Activated CD8-positive, alpha-beta T cell treated with anti-CD3 and anti-CD28 coated beads for 36 hours (primary cell): Measurements from ENCODE around the gene AEN. TPM values are rescaled to one million over a fixed set of nuclear protein-coding genes. Genes with fewer than 3 reads are reported as not detected.

Experiments
- ATAC-seq: fragments of 200-7000 bp; cut with Tn5 transposase; one replicate; pipeline ENCODE4 v1.10.0; 2021; ENCODE audit warnings: mild to moderate bottlenecking, moderate library complexity
- CTCF ChIA-PET: fragments of 350-600 bp; sonication (Branson Sonifier 250); formaldehyde crosslinking; loops from one replicate; lab custom pipeline; 2021; ENCODE audit warnings: antibody characterized with exemption; lab: Charles Lee
- POLR2A ChIA-PET: fragments of 350-600 bp; sonication (Branson Sonifier 250); formaldehyde crosslinking; loops from one replicate; lab custom pipeline; 2021; ENCODE audit warnings: antibody characterized with exemption; lab: Charles Lee
- DNase-seq: peaks from one replicate; pipeline ENCODE4 v3.0.0-alpha.2; 2020
- H3K27ac Mint-ChIP-seq: one replicate; pipeline ENCODE4 v1.8.0; 2021; ENCODE audit warnings: mild to moderate bottlenecking, mixed read lengths
- H3K27me3 Mint-ChIP-seq: one replicate; pipeline ENCODE4 v1.8.0; 2021; ENCODE audit warnings: mixed read lengths
- H3K36me3 Mint-ChIP-seq: one replicate; pipeline ENCODE4 v1.8.0; 2021; ENCODE audit warnings: low read depth, mixed read lengths
- H3K4me1 Mint-ChIP-seq: one replicate; pipeline ENCODE4 v1.8.0; 2021; ENCODE audit warnings: low read depth, mixed read lengths
- H3K4me3 Mint-ChIP-seq: one replicate; pipeline ENCODE4 v1.8.0; 2021; ENCODE audit warnings: mild to moderate bottlenecking, moderate library complexity, mixed read lengths
- H3K9me3 Mint-ChIP-seq: one replicate; pipeline ENCODE4 v1.8.0; 2021; ENCODE audit warnings: mixed read lengths
- CTCF ChIP-seq: fragments of 200-600 bp; IDR thresholded peaks from one replicate; pipeline ENCODE4 v1.8.0; 2022; ENCODE audit warnings: antibody characterized with exemption, mild to moderate bottlenecking
- intact Hi-C: fragments of 100-400 bp; cut with micrococcal nuclease; formaldehyde crosslinking; loops from one replicate; pipeline ENCODE4 v1.10.0; 2022
- total RNA-seq, 2 experiments: library from RNA; stranded (reverse); gene quantifications; one replicate each; pipeline ENCODE4 v1.2.3, GENCODE V29; 2021

Gene AEN
- total RNA-seq, 2 experiments from 2014 or later: 55.2 to 58.4 TPM

DNA sequence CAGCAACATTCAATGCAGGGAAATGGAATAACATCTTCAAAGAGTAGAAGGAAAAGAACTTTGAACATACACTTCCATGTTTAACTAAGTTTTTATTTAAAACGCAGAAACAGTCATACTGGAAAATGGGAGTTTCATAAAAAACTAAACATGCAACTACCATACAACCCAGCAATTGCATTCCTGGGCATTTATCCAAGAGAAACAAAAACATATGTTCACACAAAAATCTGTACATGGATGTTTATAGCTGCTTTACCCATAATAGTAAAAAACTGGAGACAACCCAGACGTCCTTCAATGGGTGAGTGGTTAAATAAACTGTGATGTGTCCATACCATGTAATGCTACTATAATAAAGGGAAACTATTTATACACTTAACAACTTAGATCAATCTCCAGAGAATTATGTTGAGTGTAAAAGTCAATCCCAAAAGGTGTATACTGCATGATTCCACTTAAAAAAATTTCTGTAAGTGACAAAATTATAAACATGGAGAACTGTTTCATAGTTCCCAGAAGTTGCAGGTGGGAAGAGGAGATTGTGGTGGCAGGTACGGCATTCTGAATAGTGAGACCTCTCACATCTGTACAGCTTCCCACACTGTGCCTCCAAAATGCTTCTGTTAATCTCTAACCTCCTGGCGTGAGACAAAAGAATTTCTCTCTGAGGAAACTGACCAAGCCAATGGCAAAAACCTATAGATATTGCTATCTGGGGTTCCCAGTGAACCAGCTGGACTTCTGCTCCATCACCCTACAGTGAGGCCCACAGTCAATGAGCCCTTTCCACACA lies 40.8 kb downstream of the AEN start:
- intact Hi-C loops: loop anchor here (5.0 kb wide), 1 partner anchor 40 kb away; the partner anchor contains the start of gene AEN
- ATAC-seq: no peak
- no peak overlapping the region for H3K4me3 Mint-ChIP-seq
- no peak for TF ChIP-seq CTCF
- H3K27me3 Mint-ChIP-seq: no peaks in the 10 kb centered on the region
- no peak for DNase-seq
- H3K4me1 Mint-ChIP-seq: peaks cover 49% of the 10 kb centered on the region
- POLR2A ChIA-PET: no interaction called here
- H3K27ac Mint-ChIP-seq: no peak overlapping the region
- CTCF ChIA-PET: interaction anchor here (1.4 to 5.2 kb wide), 4 partner anchors 8 to 37 kb away, joined by 3 to 37 read pairs (median 9); partner anchors contain the start of gene ISG20
- no peaks in the 10 kb centered on the region for H3K9me3 Mint-ChIP-seq
- no peaks in the 10 kb centered on the region for H3K36me3 Mint-ChIP-seq

GRCh38 chr15:88663141-88663621 lies 42.0 kb downstream of the AEN start:
- ATAC-seq: no peak
- no peaks in the 10 kb centered on the region for H3K27me3 Mint-ChIP-seq
- intact Hi-C loops: loop anchor here (5.0 kb wide), 1 partner anchor 41 kb away; the partner anchor contains the start of gene AEN
- no peaks in the 10 kb centered on the region for H3K9me3 Mint-ChIP-seq
- POLR2A ChIA-PET: no interaction called here
- no peak overlapping the region for H3K4me3 Mint-ChIP-seq
- CTCF ChIA-PET: interaction anchor here (1.2 to 2.8 kb wide), 6 partner anchors 9 to 48 kb away, joined by 4 to 42 read pairs (median 10); partner anchors contain the start of gene AEN
- no peak for DNase-seq
- TF ChIP-seq CTCF: no peak
- H3K36me3 Mint-ChIP-seq: no peaks in the 10 kb centered on the region
- H3K4me1 Mint-ChIP-seq: peaks cover 38% of the 10 kb centered on the region
- H3K27ac Mint-ChIP-seq: no peak overlapping the region

- Mint-ChIP-seq H3K36me3 (no peaks in the 10 kb centered on the region), H3K4me3 (no peak overlapping the region), H3K27ac (peak overlapping the region; percentile 7), H3K27me3 (peaks cover 3% of the 10 kb centered on the region), H3K4me1 (peaks cover 28% of the 10 kb centered on the region), H3K9me3 (no peaks in the 10 kb centered on the region)
- DNase-seq (peak; percentile 75), ATAC-seq (peak; percentile 88)
- CTCF ChIA-PET: interaction anchor here (0.6 to 2.8 kb wide), 20 partner anchors 10 to 262 kb away, joined by 3 to 42 read pairs (median 4); partner anchors contain the start of genes AEN and ISG20
- peak; percentile 55 for TF ChIP-seq CTCF
- POLR2A ChIA-PET: interaction anchor here (0.6 to 1.2 kb wide), 3 partner anchors 10 to 40 kb away, joined by 3 to 5 read pairs (median 3); no protein-coding TSS in a partner anchor
- intact Hi-C loops: loop anchor here (5.0 kb wide), 1 partner anchor 42 kb away; the partner anchor contains the start of gene AEN
Observed at GRCh38 chr15:88664151-88664778, 43.1 kb downstream of the AEN start.

- ATAC-seq (no peak), DNase-seq (no peak)
- Mint-ChIP-seq H3K27ac (no peak overlapping the region), H3K4me3 (no peak overlapping the region), H3K4me1 (no peaks in the 10 kb centered on the region), H3K9me3 (no peaks in the 10 kb centered on the region), H3K27me3 (peaks cover 12% of the 10 kb centered on the region), H3K36me3 (no peaks in the 10 kb centered on the region)
- CTCF ChIA-PET: interaction anchor here (2.4 kb wide), 1 partner anchor 10 kb away, joined by 8 read pairs; no protein-coding TSS in a partner anchor
- intact Hi-C loops: no loop called here
- TF ChIP-seq CTCF: no peak
- POLR2A ChIA-PET: interaction anchor here (0.7 kb wide), 1 partner anchor 30 kb away, joined by 3 read pairs; no protein-coding TSS in a partner anchor
Observed at GRCh38 chr15:88674661-88675060, 53.5 kb downstream of the AEN start.
